GM12873 (cell line): Measurements from ENCODE around the gene ZNRF3.

Source experiments
- CTCF ChIP-seq: IDR thresholded peaks from 2 replicates; pipeline ENCODE4 v1.5.1; 2012; ENCODE audit warnings: low read depth, mild to moderate bottlenecking, moderate library complexity, low read length, control low read depth; ENCODE audit not compliant: insufficient read depth; ENCODE audit errors: missing control alignments

ZNRF3 gene

GRCh38 chr22:28978863-28979796, 95.8 kb downstream of the ZNRF3 start:
- TF ChIP-seq CTCF = no peak

DNA sequence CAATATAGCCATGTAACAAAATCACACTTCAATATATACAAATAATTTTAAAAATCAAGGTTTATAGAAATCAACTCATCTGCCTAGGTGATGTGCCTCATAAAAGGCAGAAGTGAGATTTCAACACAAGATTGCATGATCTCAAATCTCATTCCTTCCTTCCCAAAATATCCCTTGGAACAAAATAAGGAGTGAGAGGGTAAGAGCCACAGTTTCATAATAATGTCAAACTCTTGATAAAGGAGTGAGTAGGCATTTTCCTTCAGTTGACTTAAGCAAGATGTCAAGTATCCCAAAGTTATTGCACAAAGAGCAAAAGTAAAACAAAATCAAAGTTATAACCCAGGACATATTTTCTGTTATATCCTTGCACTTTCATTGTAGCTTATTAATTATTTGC, 97.0 kb downstream of the ZNRF3 start:
- TF ChIP-seq CTCF = no peak

- TF ChIP-seq CTCF = no peak
Observed at GRCh38 chr22:28981818-28982499, 98.6 kb downstream of the ZNRF3 start.

DNA sequence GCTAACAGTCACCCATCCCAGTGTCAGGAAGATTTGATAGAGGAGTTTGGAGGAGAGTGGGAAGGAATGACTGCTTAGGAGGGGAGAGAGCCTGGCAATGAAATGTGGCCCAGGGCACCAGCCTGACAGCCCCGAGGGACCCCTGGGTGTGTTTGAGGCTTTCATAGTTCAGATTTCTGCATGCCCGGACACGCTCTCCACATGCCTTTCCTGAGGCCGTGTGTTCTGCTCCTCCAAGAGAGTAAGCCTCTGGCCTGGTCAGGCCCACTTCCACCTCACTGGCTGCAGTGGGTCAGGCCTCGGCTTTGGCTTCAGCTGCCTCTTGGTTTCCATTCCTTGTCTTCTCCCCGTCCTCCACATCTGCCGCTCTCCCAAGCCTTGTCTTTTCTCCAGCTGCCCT, 99.8 kb downstream of the ZNRF3 start:
- no peak for TF ChIP-seq CTCF

DNA sequence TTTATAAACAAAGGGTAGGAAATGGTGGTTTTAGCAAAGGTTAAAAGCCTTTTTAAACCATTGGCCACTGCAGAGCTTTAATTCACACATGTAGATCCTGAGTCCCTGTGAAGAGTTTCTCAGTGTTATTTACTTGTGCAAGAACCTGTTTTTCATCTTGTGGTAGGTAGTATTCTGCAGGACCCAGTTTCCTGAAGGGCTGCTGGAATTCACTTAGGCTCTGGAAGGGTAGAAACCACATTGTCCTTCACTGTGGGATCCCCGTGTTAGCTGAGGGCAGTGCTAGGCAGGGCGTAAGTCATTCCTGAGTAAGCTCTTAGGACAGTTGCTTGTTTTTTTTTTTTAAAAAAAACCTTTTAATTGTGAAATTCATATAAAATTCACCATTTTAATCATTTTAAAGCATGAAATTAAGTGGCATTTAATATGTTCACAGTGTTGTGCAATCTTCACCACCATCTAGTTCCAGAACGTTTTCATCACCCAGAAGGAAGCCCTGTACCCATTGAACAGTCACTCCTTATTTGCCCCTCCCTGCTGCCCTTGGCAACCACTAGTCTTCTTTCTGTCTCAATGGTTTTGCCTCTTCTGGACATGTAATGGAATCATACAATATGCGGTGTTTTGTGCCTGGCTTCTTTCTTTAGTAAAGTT, 100.5 kb downstream of the ZNRF3 start:
- TF ChIP-seq CTCF = no peak

GRCh38 chr22:28984482-28985158, 101.2 kb downstream of the ZNRF3 start:
- no peak for TF ChIP-seq CTCF
